Liver (tissue), 3 donors: ENCODE data around the gene VTCN1.

Experiments
- TAF1 ChIP-seq: conservative IDR thresholded peaks from 2 replicates; pipeline ENCODE4 v1.6.1; 2016; ENCODE audit warnings: antibody characterized with exemption, mild to moderate bottlenecking
- TF ChIP-seq, protein P1 (sequence below): fragments of 150-350 bp; IDR thresholded peaks from 2 replicates; pipeline ENCODE4 v1.5.1; 2017; ENCODE audit warnings: improper control_type of control experiment, low read depth, low read length; ENCODE audit not compliant: missing input control
- donor health status: healthy.
- donor health status: healthy.

GRCh38 chr1:117093870-117094621, 116.7 kb downstream of the VTCN1 start:
- no peak for TF ChIP-seq TAF1
- TF ChIP-seq, protein P1, sequence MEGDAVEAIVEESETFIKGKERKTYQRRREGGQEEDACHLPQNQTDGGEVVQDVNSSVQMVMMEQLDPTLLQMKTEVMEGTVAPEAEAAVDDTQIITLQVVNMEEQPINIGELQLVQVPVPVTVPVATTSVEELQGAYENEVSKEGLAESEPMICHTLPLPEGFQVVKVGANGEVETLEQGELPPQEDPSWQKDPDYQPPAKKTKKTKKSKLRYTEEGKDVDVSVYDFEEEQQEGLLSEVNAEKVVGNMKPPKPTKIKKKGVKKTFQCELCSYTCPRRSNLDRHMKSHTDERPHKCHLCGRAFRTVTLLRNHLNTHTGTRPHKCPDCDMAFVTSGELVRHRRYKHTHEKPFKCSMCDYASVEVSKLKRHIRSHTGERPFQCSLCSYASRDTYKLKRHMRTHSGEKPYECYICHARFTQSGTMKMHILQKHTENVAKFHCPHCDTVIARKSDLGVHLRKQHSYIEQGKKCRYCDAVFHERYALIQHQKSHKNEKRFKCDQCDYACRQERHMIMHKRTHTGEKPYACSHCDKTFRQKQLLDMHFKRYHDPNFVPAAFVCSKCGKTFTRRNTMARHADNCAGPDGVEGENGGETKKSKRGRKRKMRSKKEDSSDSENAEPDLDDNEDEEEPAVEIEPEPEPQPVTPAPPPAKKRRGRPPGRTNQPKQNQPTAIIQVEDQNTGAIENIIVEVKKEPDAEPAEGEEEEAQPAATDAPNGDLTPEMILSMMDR = no peak
